Measurements from ENCODE around the gene ZIC4.

The ZIC4 gene

DNA sequence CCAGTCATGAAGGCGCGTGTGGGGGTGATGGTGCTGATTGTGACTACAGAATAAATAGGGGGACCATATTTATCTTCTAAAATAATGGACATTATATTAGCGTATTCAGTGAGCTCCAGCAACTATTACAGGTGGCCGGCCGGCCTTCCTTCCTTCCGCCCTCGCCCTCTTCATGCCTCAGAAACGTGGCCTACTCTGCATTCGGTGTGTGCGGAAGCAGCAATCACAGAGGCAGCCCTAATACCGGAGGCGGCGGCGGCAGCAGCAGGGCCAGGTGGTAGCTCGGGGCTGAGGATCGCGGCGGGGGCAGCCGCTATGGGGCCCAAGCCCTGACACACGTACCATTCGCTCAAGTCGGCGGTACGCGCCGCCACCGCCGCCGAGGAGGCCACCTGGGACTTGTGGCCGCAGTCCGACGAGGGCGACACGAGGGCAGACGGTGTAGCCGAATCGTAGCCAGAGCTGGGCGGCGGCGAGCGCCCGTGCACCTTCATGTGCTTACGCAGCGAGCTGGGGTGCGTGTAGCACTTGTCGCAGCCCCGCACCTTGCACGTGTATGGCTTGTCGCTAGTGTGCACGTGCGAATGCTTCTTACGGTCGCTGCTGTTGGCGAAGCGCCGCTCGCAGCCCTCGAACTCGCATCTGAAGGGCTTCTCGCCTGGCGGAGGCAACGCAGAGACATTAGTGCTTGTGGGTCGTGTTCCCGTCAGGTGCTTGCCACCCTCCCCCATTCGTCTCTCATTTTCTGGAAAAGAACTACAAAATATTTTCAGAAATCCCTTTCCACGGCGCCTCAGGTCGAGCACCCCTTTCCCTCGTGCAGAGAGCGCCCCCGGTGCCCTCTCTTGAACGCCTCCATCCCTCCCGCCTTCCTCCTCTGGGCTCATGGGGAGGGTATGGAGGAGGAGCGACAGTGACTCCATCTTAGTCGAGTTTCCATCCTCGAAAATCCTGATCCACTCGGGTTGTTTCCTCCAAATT lies 15.5 kb downstream of the ZIC4 start:
- no peak overlapping the region for H3K9ac ChIP-seq (ENCODE audit: low read length)

DNA sequence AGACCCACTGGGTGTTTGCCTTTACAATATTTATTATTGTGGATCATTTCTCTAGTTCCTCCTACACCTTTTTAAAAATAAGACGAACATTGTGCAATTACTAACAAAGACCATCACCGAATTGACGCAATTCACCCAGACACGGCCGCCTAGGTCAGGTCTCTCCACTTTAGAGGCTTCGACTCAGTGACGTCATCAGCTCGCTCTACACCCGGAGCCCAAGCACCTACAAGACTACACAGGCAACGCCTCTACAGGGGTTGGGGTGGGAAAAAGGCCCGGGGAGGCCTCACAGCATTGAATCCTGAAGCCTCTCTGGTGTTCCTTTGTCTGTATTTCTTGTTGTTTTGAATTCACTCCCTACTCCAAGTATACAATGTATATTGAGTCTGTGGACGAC lies 16.6 kb downstream of the ZIC4 start:
- Histone ChIP-seq H3K4me1 (ENCODE audit: control insufficient read depth, insufficient read depth, low read length) (peaks cover 11% of the 10 kb centered on the region), H3K9me3 (ENCODE audit: control insufficient read depth, low read length) (no peaks in the 10 kb centered on the region), H3K27me3 (ENCODE audit: control insufficient read depth, insufficient read depth, low read length) (peaks cover 98% of the 10 kb centered on the region), H3K9ac (ENCODE audit: low read length) (no peak overlapping the region), H3K4me3 (ENCODE audit: low read length) (no peak overlapping the region), H3K36me3 (ENCODE audit: control insufficient read depth, insufficient read depth, low read length) (no peaks in the 10 kb centered on the region)

More for the DNA sequence above, 15.5 kb downstream of the ZIC4 start:
- Histone ChIP-seq H3K4me3 (ENCODE audit: low read length) (no peak overlapping the region), H3K4me1 (ENCODE audit: control insufficient read depth, insufficient read depth, low read length) (peaks cover 11% of the 10 kb centered on the region), H3K9me3 (ENCODE audit: control insufficient read depth, low read length) (no peaks in the 10 kb centered on the region), H3K36me3 (ENCODE audit: control insufficient read depth, insufficient read depth, low read length) (no peaks in the 10 kb centered on the region), H3K27me3 (ENCODE audit: control insufficient read depth, insufficient read depth, low read length) (peaks cover 98% of the 10 kb centered on the region)

DNA sequence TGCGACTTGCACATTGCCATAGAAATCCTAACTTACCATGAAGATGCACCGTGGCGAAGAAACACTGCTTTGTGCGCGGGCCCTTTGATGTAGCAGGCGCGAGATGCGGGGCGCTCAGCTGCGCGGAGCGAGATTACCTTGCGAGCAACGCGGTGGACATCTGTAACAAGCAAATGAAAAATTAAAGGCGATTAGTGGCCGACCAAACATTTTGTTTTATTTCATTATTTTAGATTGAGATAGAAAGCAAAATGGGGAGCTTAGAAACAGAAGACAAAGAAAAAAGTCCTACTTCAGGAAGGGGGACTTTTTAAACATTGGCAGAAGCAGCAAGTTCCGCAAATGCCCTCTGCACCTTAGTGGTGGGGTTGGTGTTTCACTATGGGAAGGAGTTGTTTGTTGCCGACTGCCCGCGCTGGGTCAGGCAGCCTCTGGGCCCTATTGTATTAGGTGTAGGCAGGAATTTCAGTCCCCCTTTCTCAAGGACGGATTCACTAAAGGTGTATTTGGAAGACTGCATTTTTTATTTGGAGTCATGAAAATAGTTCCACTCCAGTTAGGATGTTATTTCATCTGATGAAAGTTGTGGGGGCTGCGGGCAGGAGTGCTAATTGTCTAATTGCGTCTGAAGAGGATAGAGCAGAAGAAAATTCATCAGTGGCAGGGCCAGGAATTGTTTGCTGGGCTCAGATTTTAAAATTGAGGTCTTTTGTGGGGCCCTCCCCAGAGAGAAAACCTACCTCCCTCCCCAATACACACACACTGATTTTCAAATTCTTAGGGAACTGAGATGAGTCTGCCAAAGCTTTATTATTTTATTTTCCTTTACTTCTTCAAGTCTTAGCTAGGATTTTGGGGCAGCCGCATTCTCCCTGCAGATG lies 17.4 kb downstream of the ZIC4 start:
- no peak overlapping the region for H3K4me3 ChIP-seq (ENCODE audit: low read length)
- H3K9ac ChIP-seq (ENCODE audit: low read length) = no peak overlapping the region

DNA sequence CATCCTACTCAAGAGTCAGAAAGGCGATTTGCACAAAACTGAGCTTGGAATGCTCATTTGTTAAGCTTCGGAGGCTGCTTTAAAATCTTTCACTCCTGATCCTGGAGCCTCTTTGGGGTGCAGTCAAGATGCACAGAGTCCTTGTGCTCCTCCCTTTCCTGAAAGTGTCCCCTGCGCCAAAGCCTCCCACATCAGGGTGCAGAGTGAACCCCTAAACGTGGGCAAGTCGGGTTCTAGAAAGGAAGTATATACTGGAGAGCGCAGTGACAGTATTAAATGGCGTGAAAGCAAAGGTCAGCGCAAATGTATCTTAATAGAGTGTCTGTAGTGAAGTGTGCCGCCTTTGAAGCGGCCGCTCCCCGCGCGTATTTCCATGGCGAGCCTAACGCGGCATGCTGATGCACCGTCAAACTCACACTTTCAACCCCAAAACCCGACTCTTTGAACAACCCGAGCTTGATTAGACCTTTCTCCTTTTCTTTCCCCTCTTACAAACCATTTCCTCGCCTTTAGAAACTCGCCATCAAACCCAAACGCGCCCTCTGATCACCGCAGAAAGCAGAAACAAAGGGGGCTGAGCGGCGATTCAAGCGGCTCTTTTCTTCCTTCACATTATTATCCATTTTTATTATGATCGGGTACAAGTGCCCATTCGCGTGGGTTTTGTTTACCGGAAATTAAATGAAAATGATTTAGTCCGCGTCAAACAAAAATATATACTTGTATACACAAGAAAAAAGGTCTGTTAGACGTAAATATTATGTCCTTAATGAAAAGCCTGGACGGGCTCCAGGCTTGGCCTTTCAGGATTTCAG lies 18.3 kb downstream of the ZIC4 start:
- H3K27me3 ChIP-seq (ENCODE audit: control insufficient read depth, insufficient read depth, low read length) = peaks cover 97% of the 10 kb centered on the region
- no peaks in the 10 kb centered on the region for H3K9me3 ChIP-seq (ENCODE audit: control insufficient read depth, low read length)
- H3K36me3 ChIP-seq (ENCODE audit: control insufficient read depth, insufficient read depth, low read length) = no peaks in the 10 kb centered on the region
- H3K9ac ChIP-seq (ENCODE audit: low read length) = no peak overlapping the region
- no peaks in the 10 kb centered on the region for H3K4me1 ChIP-seq (ENCODE audit: control insufficient read depth, insufficient read depth, low read length)
- H3K4me3 ChIP-seq (ENCODE audit: low read length) = no peak overlapping the region

More for the DNA sequence above, 17.4 kb downstream of the ZIC4 start:
- Histone ChIP-seq H3K4me1 (ENCODE audit: control insufficient read depth, insufficient read depth, low read length) (peaks cover 7% of the 10 kb centered on the region), H3K9me3 (ENCODE audit: control insufficient read depth, low read length) (no peaks in the 10 kb centered on the region), H3K27me3 (ENCODE audit: control insufficient read depth, insufficient read depth, low read length) (peaks cover 98% of the 10 kb centered on the region), H3K36me3 (ENCODE audit: control insufficient read depth, insufficient read depth, low read length) (no peaks in the 10 kb centered on the region)

DNA sequence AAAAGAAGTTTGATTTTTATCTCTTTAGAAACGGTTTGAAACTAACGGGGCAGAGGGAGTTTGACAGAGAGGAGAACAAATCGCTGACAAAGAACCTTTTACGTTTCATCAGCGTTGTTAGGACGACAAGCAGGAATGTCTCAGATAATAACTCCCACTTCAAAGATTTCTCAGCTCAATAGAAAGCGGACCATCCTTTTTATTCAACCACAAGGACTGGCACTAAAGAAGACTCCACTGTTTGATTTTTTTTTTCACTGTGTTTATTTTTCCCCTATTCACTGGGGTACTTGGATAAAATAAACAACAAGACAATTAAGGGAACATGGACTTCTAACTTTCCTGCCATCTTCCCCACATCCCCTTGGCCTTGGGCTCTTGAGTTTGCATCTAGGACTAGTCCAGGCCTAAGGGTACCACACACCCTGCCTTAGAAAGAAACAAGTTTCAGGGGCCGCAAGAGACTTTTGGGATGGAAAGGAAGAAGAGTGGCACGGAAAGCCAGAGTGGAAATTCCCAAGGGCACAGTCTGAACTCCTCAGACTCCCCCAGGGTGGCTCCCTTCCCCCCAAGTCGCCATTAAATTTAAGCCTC lies 19.0 kb downstream of the ZIC4 start:
- H3K27me3 ChIP-seq (ENCODE audit: control insufficient read depth, insufficient read depth, low read length) = peaks cover 97% of the 10 kb centered on the region
- no peaks in the 10 kb centered on the region for H3K9me3 ChIP-seq (ENCODE audit: control insufficient read depth, low read length)
- H3K9ac ChIP-seq (ENCODE audit: low read length) = no peak overlapping the region
- H3K36me3 ChIP-seq (ENCODE audit: control insufficient read depth, insufficient read depth, low read length) = no peaks in the 10 kb centered on the region
- no peaks in the 10 kb centered on the region for H3K4me1 ChIP-seq (ENCODE audit: control insufficient read depth, insufficient read depth, low read length)
- H3K4me3 ChIP-seq (ENCODE audit: low read length) = no peak overlapping the region

DNA sequence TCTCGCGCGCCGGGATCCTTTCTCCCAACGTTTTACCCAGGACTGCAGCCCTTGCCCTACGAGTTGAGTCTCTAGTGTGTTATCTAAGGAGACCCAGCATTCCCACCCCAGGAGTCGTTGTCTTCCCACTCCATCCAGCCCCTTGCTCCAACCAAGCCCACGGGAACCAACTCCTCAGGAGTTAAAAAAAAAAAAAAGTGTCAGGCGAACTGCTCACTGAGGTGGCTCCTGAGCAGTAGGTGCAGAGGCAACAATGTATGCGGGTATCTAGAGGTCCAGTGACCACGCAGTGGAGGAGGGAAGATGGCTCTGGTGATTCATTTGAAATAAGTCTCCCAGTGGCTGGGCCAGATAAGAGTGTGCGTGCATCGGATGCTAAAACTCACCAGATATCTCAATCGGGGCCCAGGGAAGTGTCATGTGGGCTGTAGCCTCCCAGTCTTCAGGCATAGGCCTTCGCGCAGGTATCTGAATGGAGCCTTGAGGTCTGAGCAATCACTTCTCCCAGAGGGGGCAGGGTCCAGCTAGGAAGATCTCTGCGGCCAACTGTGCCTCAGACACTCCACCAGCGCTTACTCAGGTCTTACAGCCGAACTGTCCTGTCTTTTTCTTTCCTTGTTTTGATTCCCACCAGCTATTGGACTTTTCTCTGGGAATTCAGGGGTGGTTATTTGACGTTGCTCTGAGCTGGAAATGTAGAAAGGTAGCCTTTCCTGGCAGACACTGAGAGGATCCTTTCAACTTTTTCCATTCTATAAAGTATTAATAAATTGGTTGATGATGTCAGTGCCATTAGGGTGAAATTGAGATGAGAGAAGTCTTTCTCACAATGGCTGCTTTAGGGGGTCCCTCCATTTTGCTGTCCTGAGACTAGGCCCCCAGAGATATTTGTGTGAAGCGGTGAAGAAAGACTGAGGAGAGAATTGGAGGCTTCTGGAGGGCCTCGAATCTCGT lies 21.0 kb downstream of the ZIC4 start:
- no peaks in the 10 kb centered on the region for H3K4me1 ChIP-seq (ENCODE audit: control insufficient read depth, insufficient read depth, low read length)
- peaks cover 96% of the 10 kb centered on the region for H3K27me3 ChIP-seq (ENCODE audit: control insufficient read depth, insufficient read depth, low read length)
- H3K36me3 ChIP-seq (ENCODE audit: control insufficient read depth, insufficient read depth, low read length) = no peaks in the 10 kb centered on the region
- H3K9ac ChIP-seq (ENCODE audit: low read length) = no peak overlapping the region
- H3K4me3 ChIP-seq (ENCODE audit: low read length) = no peak overlapping the region
- no peaks in the 10 kb centered on the region for H3K9me3 ChIP-seq (ENCODE audit: control insufficient read depth, low read length)

DNA sequence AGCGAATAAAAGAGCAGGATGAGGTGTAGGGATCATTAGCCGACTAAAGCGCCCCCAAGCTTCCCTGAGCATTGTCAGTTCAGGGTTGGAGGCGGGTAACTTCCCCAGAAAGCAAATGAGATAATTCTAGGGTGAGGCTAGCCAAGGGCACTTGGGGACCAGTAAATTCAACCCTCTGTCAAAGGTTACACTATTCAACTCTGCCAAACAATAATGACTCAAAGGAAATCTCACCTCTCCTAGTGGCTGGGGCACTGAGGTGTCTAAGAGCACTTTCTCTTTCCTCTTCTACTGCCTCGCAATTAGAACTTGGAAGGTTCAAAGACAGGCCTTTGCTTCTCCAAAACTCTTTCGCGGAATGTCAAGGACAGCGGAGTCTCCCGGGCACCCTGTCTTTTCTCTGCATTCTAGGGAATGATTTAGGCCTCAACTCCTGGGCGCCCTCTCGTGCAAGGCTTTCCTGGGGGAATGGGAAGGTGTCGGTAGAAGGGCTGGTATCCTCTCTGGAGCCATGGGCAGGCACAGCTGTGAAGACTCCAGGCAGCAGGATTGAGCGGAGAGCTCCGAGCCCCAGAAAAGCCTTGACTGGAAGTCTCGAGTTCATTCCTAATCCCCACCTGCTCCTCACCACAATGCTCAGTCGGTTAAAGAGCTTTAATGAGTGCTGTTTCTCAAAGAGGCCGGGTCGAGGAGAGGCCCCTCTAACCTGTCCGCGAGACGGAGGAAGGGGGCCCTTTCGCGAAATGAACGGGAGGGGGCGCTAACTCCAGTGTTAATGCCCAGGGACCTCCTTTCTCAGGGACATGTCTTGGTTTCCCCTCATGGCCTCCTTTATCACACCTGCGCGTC lies 21.9 kb downstream of the ZIC4 start:
- H3K36me3 ChIP-seq (ENCODE audit: control insufficient read depth, insufficient read depth, low read length) = no peaks in the 10 kb centered on the region
- no peak overlapping the region for H3K9ac ChIP-seq (ENCODE audit: low read length)
- no peaks in the 10 kb centered on the region for H3K4me1 ChIP-seq (ENCODE audit: control insufficient read depth, insufficient read depth, low read length)
- H3K27me3 ChIP-seq (ENCODE audit: control insufficient read depth, insufficient read depth, low read length) = peaks cover 96% of the 10 kb centered on the region
- H3K9me3 ChIP-seq (ENCODE audit: control insufficient read depth, low read length) = no peaks in the 10 kb centered on the region
- H3K4me3 ChIP-seq (ENCODE audit: low read length) = no peak overlapping the region

DNA sequence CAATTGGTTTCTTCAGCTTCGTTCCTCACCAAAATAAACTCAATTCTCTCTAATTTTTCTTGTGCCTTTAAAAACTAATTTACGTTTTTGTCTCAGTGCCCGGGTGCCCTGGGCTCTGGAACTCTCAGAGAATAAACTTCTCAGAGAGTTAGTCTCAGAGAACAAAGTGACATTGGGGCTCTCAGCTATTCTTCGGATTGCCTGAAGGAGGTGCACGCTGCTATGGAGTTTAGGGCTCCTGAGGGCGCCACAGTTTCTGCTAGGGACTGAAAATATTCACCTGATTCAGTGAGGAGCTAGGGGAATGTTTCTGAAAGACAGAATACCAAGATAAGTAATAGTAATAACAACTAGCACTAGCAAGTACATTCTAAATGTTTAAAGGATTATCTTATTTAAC lies 22.7 kb downstream of the ZIC4 start:
- H3K4me3 ChIP-seq (ENCODE audit: low read length) = no peak overlapping the region
- H3K4me1 ChIP-seq (ENCODE audit: control insufficient read depth, insufficient read depth, low read length) = no peaks in the 10 kb centered on the region
- H3K27me3 ChIP-seq (ENCODE audit: control insufficient read depth, insufficient read depth, low read length) = peaks cover 92% of the 10 kb centered on the region
- H3K9ac ChIP-seq (ENCODE audit: low read length) = no peak overlapping the region
- no peaks in the 10 kb centered on the region for H3K36me3 ChIP-seq (ENCODE audit: control insufficient read depth, insufficient read depth, low read length)
- no peaks in the 10 kb centered on the region for H3K9me3 ChIP-seq (ENCODE audit: control insufficient read depth, low read length)

DNA sequence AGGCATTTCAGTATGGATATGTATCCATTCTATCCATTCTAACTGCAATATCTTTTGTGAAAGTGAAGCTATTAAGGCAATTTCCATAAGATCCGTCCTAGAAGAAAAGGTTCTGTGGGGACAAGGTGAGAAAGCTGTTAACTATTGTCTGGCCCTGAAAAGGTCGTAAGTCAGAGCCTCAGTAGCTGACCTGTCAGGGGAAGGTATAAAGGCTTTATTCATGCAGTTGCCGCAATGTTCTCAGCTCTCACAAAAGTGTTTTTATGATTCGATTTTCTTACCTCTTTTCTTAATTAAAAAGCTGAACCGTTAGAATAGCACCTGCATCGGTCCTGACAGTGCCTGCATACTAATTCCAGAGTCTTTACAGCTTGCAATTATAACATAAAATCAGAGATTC lies 24.7 kb downstream of the ZIC4 start:
- H3K9ac ChIP-seq (ENCODE audit: low read length) = no peak overlapping the region
- no peak overlapping the region for H3K4me3 ChIP-seq (ENCODE audit: low read length)
- H3K36me3 ChIP-seq (ENCODE audit: control insufficient read depth, insufficient read depth, low read length) = no peaks in the 10 kb centered on the region
- H3K9me3 ChIP-seq (ENCODE audit: control insufficient read depth, low read length) = no peaks in the 10 kb centered on the region
- peaks cover 92% of the 10 kb centered on the region for H3K27me3 ChIP-seq (ENCODE audit: control insufficient read depth, insufficient read depth, low read length)
- no peaks in the 10 kb centered on the region for H3K4me1 ChIP-seq (ENCODE audit: control insufficient read depth, insufficient read depth, low read length)

DNA sequence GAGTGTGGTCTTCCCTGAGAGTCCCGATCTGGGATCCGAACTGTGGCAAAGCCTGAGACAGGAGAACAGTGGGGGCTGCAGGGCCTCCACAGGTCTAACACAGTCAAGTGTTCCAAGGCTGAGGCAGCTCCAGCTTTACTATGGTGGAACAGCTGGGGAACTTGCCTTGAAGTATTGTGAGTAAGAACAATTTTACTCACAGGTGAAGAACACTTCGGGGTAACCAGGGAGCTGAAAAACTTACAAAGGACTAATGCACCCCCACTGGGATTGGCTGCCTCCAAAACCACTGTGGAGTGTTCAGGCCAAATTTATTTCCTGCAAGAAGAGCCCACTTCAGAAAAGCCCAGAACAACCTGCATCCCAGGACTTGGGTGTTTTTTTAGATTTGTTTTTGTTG lies 25.4 kb downstream of the ZIC4 start:
- H3K4me3 ChIP-seq (ENCODE audit: low read length) = no peak overlapping the region
- H3K9me3 ChIP-seq (ENCODE audit: control insufficient read depth, low read length) = no peaks in the 10 kb centered on the region
- no peak overlapping the region for H3K9ac ChIP-seq (ENCODE audit: low read length)
- no peaks in the 10 kb centered on the region for H3K36me3 ChIP-seq (ENCODE audit: control insufficient read depth, insufficient read depth, low read length)
- H3K27me3 ChIP-seq (ENCODE audit: control insufficient read depth, insufficient read depth, low read length) = peaks cover 86% of the 10 kb centered on the region
- H3K4me1 ChIP-seq (ENCODE audit: control insufficient read depth, insufficient read depth, low read length) = no peaks in the 10 kb centered on the region
